ENCODE data around the gene TRPC1.

Gene TRPC1

GRCh38 chr3:142846779-142847577 is 123.1 kb downstream of the TRPC1 start:
- Histone ChIP-seq H3K36me3 (peaks cover 8% of the 10 kb centered on the region), H3K4me3 (ENCODE audit: low read depth, low read length) (no peak overlapping the region), H3K27me3 (no peaks in the 10 kb centered on the region), H3K4me1 (peaks cover 3% of the 10 kb centered on the region; the same call in 1 of the 2 replicates), H3K9me3 (no peaks in the 10 kb centered on the region)
- no peak for DNase-seq
- TF ChIP-seq, protein P1, sequence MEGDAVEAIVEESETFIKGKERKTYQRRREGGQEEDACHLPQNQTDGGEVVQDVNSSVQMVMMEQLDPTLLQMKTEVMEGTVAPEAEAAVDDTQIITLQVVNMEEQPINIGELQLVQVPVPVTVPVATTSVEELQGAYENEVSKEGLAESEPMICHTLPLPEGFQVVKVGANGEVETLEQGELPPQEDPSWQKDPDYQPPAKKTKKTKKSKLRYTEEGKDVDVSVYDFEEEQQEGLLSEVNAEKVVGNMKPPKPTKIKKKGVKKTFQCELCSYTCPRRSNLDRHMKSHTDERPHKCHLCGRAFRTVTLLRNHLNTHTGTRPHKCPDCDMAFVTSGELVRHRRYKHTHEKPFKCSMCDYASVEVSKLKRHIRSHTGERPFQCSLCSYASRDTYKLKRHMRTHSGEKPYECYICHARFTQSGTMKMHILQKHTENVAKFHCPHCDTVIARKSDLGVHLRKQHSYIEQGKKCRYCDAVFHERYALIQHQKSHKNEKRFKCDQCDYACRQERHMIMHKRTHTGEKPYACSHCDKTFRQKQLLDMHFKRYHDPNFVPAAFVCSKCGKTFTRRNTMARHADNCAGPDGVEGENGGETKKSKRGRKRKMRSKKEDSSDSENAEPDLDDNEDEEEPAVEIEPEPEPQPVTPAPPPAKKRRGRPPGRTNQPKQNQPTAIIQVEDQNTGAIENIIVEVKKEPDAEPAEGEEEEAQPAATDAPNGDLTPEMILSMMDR (IDR thresholded peaks at IDR 0.05; ENCODE audit: low read depth, low read length) = no peak

DNA sequence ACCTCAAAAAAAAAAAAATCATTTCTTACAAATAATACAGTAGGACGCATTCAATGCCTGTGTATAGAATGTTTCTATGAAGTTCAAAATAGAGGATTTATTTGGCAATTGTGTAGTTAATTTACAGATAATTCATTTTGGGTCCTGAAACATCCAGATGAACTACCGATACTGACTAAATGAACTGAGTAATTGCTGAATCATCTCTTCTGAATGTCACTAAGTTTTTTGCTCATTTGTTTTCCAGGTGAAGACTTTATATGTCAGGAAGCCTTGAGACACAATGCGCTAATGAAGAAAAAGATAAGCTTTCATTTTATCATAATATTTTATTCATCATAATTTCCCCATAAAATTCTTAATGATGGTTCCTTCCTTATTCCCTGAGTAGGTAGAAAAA is 125.3 kb downstream of the TRPC1 start:
- Histone ChIP-seq H3K9me3 (no peaks in the 10 kb centered on the region), H3K36me3 (peaks cover 8% of the 10 kb centered on the region), H3K27me3 (no peaks in the 10 kb centered on the region), H3K4me3 (ENCODE audit: low read depth, low read length) (no peak overlapping the region), H3K4me1 (peaks cover 3% of the 10 kb centered on the region; the same call in 1 of the 2 replicates)
- DNase-seq = no peak
- TF ChIP-seq, protein P1 (IDR thresholded peaks at IDR 0.05; ENCODE audit: low read depth, low read length) = no peak

- TF ChIP-seq, protein P1 (IDR thresholded peaks at IDR 0.05; ENCODE audit: low read depth, low read length) = no peak
- no peak for DNase-seq
- H3K9me3 ChIP-seq = no peaks in the 10 kb centered on the region
- H3K36me3 ChIP-seq = peaks cover 6% of the 10 kb centered on the region
- H3K4me1 ChIP-seq = peaks cover 3% of the 10 kb centered on the region; the same call in 1 of the 2 replicates
- H3K4me3 ChIP-seq (ENCODE audit: low read depth, low read length) = no peak overlapping the region
- H3K27me3 ChIP-seq = no peaks in the 10 kb centered on the region
These were observed 126.7 kb downstream of the TRPC1 start for GRCh38 chr3:142850395-142851023.

GRCh38 chr3:142852009-142852408 is 128.2 kb downstream of the TRPC1 start:
- DNase-seq = no peak
- TF ChIP-seq, protein P1 (IDR thresholded peaks at IDR 0.05; ENCODE audit: low read depth, low read length) = no peak
- no peaks in the 10 kb centered on the region for H3K9me3 ChIP-seq
- H3K36me3 ChIP-seq = no peaks in the 10 kb centered on the region
- H3K4me3 ChIP-seq (ENCODE audit: low read depth, low read length) = no peak overlapping the region
- no peaks in the 10 kb centered on the region for H3K27me3 ChIP-seq
- H3K4me1 ChIP-seq = peaks cover 3% of the 10 kb centered on the region; the same call in 1 of the 2 replicates

- H3K4me3 ChIP-seq (ENCODE audit: low read depth, low read length) = no peak overlapping the region
- TF ChIP-seq, protein P1 (IDR thresholded peaks at IDR 0.05; ENCODE audit: low read depth, low read length) = no peak
- H3K27me3 ChIP-seq = no peaks in the 10 kb centered on the region
- H3K36me3 ChIP-seq = no peaks in the 10 kb centered on the region
- H3K9me3 ChIP-seq = no peaks in the 10 kb centered on the region
- peak; percentile 22 for DNase-seq
- peaks cover 3% of the 10 kb centered on the region for H3K4me1 ChIP-seq
These were observed 129.7 kb downstream of the TRPC1 start for GRCh38 chr3:142853270-142854168.

Data from BE2C (cell line).